ENCODE results near the gene CHCHD6.
A peak's percentile ranks its signal among the peaks of the same experiment; 100 is the strongest.

The CHCHD6 gene

DNA sequence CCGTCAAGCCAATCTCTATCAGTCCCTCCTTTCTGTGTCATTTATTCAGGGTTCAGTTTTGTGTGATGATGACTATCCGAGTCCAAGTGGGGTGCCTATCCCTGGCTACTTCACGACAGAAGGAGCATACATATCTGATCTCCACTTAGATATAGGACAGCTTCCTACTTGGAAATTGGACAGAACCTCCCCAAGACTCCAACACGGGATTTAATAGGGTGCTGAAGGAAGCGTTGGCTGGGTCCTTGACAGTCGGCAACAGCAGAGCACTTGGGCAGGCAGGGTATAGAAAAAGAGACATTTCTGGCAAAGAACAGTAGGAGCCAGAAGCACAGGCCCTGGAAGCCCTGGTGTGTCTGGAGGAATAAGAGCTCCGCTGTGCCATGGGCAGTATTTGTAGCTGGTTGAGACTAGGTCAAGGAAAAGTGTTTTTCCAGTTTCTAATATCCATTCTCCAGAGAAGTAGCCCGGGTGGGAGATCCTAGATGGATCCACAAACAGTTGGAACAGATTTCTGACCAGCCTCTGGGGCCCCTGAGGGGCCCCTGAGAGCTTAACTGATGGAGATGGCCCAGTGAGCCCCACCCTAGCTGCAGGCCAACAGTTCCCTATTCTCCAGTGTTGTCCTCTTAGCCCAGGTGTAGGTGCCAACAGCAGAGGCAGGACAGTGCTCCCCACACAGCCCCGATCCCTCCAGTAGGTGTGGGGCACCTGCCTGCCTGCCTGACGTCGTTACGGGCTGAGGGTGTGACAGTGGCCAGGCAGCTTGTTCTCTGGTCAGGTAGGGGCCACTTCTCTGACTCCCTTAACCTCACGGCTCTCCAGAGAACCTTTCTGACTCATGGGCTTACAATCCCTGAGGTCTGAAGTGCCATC, 130.8 kb downstream of the CHCHD6 start:
- DNase-seq, result no peak

DNA sequence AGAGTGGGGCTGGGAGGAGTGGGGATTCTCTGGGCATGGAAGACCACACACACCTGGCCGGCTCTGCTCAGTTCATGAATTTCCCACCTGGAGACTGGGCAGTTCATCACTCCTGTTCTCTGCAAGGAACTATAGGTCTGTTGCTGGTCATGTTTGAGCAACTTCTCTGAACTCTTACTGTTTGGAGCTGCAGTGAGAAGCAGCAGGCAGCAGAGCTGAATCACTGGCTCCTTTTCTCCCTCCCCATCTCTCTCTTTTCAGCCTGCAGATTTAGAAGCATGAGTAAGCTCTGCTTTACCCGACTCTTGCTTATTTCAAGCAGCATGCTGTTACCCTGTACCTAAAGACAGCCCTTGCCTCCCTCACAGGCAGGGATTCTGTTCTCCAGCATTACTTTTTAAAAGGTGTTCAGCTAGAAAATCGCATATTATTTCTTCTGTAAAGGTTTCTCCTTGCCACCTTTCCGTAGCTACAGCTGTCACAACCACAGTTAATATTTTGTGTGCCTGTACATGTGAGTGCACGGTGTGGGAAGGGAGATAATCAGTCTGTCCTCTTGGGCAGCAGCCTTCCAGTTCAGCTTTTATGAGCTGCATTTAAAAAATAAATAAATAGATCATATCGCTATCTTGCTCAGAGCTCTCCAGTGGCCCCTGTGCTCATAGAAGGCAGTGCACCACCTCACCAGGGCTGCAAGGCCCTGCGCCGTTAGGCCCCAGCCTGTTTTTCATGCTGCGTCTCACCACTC, 131.6 kb downstream of the CHCHD6 start:
- DNase-seq, result peak in 1 of 2 donors; percentile 27

DNA sequence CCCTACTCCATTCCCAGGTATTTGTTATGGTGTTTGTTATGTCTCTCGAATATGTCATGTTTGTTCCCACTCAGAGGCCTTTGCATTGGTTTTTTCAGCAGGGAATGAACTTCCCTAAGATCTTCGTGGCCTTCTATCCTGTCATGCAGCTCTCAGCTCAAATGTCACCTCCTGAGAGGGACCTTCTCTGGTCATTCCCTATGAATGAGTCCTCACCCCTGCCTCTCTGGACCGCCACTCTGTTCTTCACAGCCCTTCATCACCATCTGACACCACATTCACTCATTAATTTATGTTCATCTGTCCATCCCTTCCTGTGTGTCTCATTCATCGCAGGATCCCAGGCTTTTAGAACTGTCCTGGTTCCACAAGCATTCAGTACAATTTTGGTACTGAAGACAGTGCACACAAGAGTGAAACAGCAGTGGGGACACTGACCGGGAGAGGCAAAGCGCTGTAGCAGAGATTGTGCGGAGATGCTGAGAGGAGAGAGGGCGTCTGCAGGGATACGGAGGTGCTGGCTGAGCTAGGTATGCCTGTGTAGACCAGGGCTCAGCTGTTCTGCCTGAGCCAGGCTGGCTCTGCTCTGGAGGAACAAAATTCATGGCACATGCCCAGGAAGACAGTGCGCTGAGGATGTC, 132.3 kb downstream of the CHCHD6 start:
- no peak for DNase-seq

DNA sequence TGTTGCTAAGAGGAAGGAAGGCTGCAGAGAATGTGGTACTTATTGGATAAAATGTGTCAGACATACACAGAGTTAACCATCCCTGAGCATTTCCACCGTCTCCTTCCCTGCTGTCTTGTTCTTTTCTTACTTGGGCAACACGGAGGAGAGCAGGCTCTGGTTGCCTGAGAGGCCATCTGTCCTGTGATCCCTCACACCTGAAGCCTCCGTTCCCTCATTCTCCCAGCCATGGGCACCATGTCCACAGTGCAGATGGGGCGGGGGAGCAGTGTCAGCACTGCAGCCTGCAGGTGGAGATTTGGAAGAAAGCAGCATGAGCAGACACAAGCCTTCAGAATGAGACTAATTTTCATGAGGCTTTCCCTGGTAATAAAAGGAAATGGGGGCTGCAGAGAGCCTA, 133.7 kb downstream of the CHCHD6 start:
- peak in 1 of 2 donors; percentile 14 for DNase-seq

DNA sequence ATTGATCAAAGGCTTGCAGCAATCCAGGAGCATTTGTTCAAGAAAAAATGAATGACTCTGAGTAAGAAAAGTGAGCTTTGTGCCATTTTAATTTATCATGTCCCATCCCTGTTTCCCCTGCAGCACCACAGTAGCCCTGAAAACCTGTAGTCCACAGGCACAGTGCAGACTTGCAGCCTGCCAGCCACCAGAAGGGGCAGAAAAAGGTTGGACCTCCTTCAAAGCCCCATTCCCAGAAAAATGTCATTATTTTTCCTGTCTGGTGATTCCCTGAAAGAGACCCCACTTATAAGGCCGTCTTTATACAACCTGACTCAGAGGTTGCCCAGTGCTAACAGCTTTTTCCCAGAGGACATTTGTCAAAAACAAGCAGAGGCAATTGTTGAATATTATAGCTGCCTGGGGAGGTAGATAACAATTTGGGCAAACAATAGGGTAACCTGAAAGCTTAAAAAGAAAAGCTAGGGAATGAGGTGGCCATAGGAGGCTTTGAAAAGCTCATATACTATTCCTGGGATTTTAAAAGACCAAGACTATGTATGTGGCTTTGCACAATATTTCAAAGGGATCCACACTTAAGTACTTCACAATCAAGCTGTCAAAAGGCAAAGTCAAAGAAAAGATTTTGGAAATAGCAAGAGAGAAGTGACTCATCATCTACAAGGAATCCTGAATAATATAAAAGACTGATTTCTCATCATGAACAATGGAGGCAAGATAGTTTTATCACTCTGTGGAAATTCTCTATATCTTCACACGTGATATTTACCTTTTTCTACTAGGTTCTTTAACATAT, 142.1 kb downstream of the CHCHD6 start:
- DNase-seq, result no peak

DNA sequence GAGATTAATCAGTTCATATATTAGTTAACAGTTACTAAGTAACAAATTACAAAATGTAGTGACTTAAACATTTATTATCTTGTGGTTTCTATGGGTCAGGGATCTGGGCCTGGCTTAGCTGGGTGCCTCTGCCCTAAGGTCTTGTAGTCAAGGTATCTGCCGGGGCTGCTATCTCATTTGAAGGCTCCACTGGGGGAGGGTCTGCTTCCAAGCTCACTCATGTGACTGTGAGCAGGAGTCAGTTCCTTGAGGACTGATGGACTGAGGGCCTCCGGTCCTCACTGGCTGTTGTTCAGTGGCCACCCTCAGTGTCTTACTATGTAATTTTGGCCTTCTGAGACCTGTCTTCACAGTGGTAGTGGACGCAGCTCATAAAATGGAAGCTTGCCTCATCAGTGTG, 143.0 kb downstream of the CHCHD6 start:
- DNase-seq, result no peak

DNA sequence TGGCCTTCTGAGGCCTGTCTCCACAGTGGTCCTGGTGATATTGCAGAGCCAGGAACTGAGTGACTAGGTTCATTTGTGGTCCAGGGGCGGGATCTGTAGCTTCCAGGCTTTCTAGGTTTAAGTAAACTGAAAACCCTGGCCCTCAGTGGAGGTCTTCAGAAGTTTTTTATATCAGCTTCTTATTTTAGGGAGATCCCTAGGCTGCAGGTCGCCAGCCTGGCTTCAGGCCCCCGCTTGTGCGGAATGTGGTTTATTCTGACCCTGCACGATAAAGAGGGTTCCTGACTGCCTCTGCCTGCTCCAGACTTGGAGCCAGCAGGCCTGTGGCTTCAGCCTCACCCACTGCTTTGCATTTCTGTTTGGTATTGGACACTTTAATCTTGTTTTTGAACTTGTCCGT, 145.0 kb downstream of the CHCHD6 start:
- DNase-seq, result no peak

DNA sequence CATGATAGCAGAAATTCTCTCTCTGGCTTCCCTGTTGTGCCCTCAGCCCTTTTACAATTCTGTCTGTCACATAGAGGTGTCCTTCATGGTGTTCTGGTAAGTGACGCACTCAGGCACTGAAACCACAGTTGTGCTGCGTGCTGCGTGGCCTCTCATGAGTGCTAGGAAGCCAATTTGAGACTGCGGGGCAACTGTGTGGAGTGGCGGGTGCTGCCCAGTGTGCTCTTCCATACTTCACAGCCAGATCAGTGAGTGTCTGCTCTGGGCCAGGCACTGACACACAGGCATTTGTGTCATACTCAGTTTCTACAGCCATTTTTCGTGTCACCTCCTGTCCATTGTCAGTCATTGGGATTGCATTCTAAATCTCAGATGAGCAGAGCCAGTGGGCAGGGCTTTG, 145.7 kb downstream of the CHCHD6 start:
- no peak for DNase-seq

DNA sequence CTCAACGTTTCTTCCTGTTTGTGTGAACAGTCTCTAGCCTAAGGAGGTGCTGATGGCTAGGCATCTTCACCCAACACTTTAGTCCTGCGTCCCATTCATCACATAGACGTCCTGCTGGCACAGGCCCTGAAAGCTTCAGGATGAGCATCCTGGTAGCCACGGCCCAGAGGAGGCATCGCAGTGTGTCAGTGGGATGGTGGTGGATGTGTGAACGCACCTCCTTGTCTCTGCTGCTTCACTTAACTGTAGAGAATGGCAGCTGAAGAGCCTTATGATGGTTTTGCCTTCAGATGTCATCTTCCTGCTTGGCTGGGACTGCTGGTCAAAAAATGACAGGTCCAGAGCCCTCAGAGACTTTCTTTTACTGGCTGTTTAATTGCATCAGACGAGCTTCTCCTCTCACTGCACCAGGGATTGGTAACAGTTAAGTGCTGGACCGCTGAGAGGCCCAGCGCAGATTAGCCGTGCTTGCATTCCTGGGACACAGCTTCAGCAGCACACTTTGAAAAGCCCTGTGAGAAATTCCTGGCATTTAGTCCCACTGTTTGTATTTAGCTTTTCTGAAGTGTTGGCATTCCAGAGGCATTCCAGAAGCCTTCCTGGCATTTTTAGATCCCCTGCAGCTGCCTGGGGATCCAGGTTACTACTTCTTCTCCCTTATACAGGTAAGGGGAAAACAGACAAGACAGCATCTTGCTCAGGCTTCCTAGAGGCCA, 146.5 kb downstream of the CHCHD6 start:
- DNase-seq, result no peak

DNA sequence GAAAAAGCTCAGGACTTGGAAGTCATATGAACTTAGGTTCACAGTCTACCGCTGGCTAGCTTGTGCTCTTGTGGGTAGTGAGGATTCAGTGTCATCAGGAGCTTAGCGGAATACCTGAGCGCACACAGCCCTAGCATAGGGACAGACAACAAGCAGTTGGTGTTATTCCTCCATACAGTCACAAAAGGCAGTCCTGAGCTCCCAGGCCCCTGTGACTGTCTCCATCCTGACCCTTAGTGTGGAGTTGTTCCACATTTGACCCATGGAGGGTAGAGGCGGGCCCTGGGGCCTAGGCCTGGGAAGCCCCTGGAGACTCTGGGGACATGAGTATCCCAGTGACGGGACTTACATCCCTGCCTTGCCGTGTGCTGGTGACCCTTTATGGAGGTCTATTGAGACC, 147.3 kb downstream of the CHCHD6 start:
- no peak for DNase-seq

DNA sequence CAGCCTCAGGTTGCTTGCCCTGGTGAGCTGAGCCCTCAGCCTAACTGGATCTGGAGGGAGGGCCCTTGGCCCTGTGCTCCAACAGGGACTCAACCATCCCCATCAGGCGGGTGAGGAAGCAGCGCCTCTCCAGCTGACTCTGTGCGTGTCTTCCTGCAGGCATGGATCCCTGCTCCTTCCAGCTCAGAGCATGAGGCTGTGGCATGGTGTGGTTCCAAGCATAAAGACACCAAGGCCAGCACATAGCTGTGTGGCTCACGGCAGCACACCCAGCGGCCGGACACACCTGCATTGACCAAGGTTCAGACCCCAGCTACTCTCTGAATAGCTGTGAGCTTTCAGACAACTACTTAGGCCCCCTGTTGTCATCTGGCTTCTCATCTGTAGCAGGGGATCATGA, 147.9 kb downstream of the CHCHD6 start:
- no peak for DNase-seq

DNA sequence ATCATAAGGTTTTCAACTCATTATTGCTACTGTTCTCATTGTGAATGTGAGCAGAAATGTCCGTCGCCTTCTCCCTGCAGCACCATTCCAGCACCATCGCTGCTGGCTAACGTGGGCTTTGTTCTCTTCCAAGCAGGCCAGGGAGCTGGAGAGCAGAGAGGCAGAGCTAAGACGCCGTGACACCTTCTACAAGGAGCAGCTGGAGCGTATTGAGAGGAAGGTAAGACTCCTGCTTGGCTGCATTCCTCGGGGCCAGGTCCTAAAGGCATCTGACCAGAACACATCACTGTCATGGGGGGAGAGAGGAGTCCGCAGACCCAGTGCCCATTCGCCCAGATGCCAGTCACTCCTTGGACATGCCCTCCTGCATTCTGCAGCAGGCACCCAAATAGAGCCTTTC, 148.5 kb downstream of the CHCHD6 start:
- no peak for DNase-seq

DNA sequence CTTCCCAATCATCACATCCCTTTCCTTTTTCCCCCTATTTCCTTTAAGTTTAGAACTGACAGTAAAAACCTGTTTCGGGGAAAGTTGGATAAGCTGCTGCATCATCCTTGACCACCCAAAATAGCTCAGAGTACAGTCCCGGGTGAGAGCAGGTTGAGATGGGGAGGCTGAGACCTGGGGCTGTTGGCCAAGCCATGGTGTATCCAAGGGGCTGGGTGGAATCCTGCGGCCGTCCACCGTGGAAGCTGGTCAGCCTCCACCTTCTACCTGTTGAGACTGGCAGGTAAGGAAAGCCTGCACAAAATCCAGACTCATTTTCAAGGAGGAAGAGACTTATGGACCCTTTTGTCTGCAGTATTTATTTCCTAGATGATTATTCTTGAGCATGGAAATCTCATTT, 150.6 kb downstream of the CHCHD6 start:
- DNase-seq, result no peak

DNA sequence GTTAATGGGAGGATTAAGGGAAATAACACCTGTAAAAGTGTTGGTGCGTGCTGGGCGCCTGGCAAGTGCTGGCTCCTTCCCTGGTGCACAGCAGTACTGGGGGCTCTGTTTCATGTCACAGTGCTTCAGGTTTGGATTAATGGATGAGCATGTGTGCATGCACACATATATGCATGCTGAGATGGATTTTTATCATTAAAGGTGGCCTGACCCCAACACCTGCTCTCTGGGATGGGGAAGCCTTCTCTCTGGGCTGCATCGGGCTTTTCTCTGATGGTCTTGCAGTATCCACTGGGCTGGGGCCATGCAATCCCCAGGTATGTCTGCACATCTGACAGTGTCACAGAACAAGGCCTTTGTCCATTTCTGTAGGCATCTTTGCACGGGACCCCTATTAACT, 151.3 kb downstream of the CHCHD6 start:
- DNase-seq, result no peak

DNA sequence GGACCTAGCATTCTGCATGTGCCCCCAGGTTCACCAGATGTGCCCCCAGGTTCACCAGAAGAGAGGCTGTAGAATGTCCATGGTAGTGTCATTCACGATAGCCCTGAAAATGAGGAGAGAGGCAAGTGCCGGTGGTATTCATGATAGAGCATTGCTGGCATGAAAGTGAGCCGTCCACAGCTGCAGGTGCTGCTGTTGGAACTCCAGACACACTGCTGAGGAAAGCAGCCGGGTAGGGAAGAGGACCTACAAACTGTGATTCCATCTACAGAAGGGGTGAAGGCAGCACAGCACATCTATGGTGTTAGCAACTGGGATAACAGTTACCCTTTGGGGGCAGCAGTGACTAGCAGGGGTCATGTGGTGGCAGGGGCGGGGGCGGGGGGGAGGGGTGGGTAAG, 153.9 kb downstream of the CHCHD6 start:
- DNase-seq, result no peak

DNA sequence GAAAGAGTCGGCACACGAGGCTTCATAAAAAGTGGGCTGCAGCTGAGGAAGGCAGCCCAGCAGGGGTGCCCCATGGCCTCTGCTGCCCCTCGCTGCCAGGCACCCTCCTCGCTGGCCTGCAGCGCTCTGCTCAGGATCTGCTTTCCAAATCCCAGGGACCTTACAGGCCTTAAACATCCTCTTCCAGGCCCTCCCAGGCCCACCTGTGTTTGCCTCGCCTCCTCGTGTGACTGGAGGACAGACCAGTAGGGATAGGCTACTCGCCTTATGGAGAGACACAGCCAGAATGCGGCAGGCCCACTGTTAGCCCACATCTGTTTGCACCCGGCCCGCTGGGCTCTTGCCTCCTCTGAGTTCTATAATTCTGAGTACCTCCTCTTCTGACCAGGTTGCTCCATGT, 154.4 kb downstream of the CHCHD6 start:
- no peak for DNase-seq

DNA sequence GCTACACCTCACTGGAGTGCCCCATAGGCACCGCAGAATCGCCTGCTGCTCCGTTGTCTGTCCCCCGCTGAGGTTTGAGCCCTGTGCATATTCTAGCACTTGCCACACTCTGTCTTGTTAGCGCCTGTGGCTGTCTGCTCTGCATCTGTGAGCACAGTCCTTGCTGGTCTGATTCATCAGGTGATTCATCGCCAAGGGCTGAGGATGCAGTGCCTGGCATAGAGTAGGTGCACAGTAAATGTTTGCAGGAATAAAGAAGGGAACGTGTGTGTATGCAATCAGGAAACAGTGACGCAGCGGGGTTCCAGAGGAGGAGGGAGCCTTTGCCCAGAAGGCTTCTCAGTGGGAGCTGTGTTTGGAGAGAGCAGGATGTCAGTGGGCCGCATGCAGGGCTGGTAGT, 154.8 kb downstream of the CHCHD6 start:
- DNase-seq, result peak in 1 of 2 donors; percentile 18

DNA sequence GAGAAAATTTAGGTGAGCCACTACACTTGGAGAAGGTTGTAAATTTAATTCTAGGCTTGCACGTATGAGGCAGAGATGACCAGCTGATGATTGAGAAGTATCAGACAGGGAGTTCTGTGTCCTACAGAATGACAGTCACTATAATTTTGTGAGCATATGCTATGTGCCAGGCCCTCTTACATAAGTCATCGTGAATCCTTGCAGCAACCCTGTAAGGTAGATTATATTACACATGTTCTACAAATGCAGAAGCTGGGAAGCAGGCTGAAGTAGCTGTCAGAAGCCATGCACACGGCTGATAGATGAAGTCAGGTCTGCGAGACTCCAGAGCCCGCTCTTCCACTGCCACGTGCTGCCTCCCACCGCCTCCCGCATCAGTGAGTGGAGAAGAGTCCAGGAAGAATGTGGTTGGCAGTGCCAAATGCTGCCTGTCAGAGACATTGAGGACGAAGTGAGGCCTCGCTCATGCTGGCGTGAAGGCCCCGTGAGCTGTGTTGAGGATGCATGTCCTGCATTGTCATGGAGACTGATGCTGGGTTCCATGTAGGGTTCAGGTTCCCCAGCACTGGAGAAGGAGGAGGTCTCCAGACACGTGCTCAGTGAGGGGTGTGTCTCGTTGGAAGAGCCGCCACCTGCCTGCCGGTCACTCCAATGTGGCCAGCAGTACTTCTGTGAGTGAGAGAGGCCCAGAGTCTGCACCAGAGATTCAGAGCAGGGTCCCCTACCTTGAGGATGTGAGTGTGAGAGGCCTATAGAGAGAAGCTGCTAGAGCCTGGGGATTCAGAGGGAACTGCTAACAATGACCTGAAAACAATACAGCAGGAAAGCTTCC, 155.6 kb downstream of the CHCHD6 start:
- DNase-seq, result no peak

DNA sequence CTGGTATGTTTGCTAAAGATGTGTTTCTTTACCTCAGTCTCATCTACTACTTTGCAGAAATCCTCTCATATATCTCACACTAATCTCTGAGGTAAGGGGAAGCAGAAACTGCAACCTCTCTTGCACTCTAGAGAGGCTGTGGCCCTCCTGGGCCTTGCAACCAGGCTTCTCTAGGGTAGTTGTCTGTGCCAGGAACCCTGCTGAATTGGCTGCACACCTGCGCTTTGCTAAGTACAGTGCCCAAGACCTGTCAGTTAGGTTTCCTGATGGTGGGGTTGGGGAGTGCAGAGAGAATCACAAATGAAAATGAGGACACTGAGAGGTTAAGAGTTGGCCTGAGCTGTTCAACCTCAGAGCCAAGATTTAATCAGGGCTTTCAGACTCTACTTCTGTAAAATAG, 161.7 kb downstream of the CHCHD6 start:
- DNase-seq, result no peak

DNA sequence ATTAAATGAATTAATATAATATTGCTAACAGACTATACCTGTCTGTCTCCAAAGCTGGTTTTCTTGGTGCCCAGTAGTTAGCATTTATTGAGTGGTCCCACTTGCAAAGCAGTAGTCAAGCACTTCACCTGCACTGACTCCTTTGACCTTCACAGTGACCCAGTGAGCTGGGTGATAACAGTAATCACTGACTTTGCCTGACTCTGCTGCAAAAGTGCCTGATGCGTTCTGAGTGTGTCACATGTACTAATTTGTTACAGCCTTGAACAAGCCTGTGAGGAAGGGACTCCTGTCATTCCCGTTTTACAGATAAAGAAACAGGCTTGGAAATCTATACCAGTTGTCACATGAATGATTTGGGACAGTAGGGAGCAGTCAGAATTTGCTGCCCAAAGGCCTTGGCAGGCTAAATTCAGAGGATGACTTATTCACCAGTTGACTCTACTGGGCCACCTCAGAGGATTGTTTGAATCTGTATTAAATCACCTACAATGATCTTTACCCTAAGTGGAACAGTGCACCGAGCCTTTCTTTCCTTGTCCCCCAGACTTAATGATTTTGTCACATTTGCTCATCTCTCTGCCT, 162.2 kb downstream of the CHCHD6 start:
- no peak for DNase-seq

All from hippocampal formation (tissue), 2 donors.